Measurements from ENCODE around the gene EEF1G.
A peak's percentile ranks its signal among the peaks of the same experiment; 100 is the strongest.

DNA sequence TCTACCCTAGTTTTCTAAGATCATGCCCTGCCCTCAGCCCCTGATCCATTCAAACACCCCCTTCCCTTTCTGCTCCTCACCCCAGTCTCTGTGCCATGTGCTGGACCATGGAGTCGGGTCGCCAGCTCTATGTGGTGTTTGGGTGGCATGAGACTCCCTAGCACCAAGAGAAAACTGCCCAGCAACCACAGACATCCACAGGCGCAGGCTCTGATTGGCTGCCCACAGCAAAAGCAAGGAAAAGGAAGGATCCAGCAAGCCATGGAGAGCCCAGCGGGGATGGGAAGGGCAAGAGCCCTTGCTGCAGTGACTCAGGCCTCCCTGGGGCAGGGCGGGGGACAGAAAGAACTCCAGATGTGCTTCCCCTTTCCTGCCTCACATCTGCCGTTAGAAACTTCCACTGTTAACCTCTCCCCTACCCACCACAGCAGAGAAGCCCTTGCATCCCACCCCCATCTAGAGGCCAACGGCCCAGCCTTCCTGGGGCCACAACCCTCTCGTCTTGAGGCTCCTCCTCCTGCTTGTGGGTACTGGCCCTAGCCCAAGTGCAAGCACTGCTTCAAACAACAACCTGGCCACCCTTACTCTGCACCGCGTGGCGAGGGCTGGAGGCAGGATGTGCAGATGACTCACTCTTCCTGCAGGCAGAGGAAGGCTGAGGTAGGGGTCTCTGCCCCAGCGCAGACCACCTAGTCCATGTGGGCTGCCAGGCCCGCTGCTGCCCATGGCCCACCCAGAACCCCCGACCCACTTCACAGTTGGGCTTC, 17.4 kb downstream of the EEF1G start:
- TF ChIP-seq, protein P1, sequence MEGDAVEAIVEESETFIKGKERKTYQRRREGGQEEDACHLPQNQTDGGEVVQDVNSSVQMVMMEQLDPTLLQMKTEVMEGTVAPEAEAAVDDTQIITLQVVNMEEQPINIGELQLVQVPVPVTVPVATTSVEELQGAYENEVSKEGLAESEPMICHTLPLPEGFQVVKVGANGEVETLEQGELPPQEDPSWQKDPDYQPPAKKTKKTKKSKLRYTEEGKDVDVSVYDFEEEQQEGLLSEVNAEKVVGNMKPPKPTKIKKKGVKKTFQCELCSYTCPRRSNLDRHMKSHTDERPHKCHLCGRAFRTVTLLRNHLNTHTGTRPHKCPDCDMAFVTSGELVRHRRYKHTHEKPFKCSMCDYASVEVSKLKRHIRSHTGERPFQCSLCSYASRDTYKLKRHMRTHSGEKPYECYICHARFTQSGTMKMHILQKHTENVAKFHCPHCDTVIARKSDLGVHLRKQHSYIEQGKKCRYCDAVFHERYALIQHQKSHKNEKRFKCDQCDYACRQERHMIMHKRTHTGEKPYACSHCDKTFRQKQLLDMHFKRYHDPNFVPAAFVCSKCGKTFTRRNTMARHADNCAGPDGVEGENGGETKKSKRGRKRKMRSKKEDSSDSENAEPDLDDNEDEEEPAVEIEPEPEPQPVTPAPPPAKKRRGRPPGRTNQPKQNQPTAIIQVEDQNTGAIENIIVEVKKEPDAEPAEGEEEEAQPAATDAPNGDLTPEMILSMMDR (IDR thresholded peaks at IDR 0.05) = no peak
- peak; percentile 16 to 37 for TF ChIP-seq POLR2A (IDR thresholded peaks at IDR 0.05)

Measured in uterus (tissue), 2 donors.